ENCODE measurements around the gene NANOS1.

The NANOS1 gene

GRCh38 chr10:119029613-119030420 lies at the start of gene NANOS1:
TSS of gene NANOS1 (plus strand) at chr10:119029714. CDS start at chr10:119029802, 88 bp downstream.
- DNase-seq (ENCODE audit: low spot score), result peak; percentile 29

- DNase-seq (ENCODE audit: low spot score), result no peak
Measured at GRCh38 chr10:118980135-118980865, 49.2 kb upstream of the NANOS1 start.

GRCh38 chr10:118980870-118981269 lies 48.6 kb upstream of the NANOS1 start:
- DNase-seq (ENCODE audit: low spot score), result no peak

GRCh38 chr10:118981946-118982345 lies 47.6 kb upstream of the NANOS1 start:
- DNase-seq (ENCODE audit: low spot score), result no peak

GRCh38 chr10:118982366-118982765 lies 47.1 kb upstream of the NANOS1 start:
- DNase-seq (ENCODE audit: low spot score), result no peak

- no peak for DNase-seq (ENCODE audit: low spot score)
Measured at GRCh38 chr10:118983263-118983662, 46.3 kb upstream of the NANOS1 start.

- DNase-seq (ENCODE audit: low spot score), result no peak
Measured at GRCh38 chr10:118985576-118985975, 43.9 kb upstream of the NANOS1 start.

GRCh38 chr10:118986815-118987790 lies 42.4 kb upstream of the NANOS1 start:
- DNase-seq (ENCODE audit: low spot score), result no peak

GRCh38 chr10:118990326-118990725 lies 39.2 kb upstream of the NANOS1 start:
- no peak for DNase-seq (ENCODE audit: low spot score)

GRCh38 chr10:118992496-118992895 lies 37.0 kb upstream of the NANOS1 start:
- no peak for DNase-seq (ENCODE audit: low spot score)

- DNase-seq (ENCODE audit: low spot score), result no peak
Measured at GRCh38 chr10:118993214-118993613, 36.3 kb upstream of the NANOS1 start.

- no peak for DNase-seq (ENCODE audit: low spot score)
Measured at GRCh38 chr10:118994321-118994720, 35.2 kb upstream of the NANOS1 start.

- DNase-seq (ENCODE audit: low spot score), result no peak
Measured at GRCh38 chr10:118995739-118996138, 33.8 kb upstream of the NANOS1 start.

- DNase-seq (ENCODE audit: low spot score), result no peak
Measured at GRCh38 chr10:118997379-118997778, 32.1 kb upstream of the NANOS1 start.

- no peak for DNase-seq (ENCODE audit: low spot score)
Measured at GRCh38 chr10:118998183-118998582, 31.3 kb upstream of the NANOS1 start.

GRCh38 chr10:119001717-119002500 lies 27.6 kb upstream of the NANOS1 start:
- DNase-seq (ENCODE audit: low spot score), result no peak

- DNase-seq (ENCODE audit: low spot score), result no peak
Measured at GRCh38 chr10:119003572-119004289, 25.8 kb upstream of the NANOS1 start.

- DNase-seq (ENCODE audit: low spot score), result no peak
Measured at GRCh38 chr10:119005362-119006043, 24.0 kb upstream of the NANOS1 start.

- DNase-seq (ENCODE audit: low spot score), result no peak
Measured at GRCh38 chr10:119006451-119007210, 22.9 kb upstream of the NANOS1 start.

Data from HuH-7.5 (cell line).